ENCODE measurements around the gene PAQR3. TPM values are rescaled to one million over a fixed set of nuclear protein-coding genes. Genes with fewer than 3 reads are reported as not detected.

The PAQR3 gene
- 20.1 TPM for polyA plus RNA-seq (2013, experiment 1 of 2)
- polyA plus RNA-seq (2013, experiment 2 of 2): 21.6 TPM

- H3K9me3 ChIP-seq (ENCODE audit: insufficient read depth, low read depth, low read length): no peaks in the 10 kb centered on the region
- peaks cover 12% of the 10 kb centered on the region; the same call in 1 of the 2 replicates for H3K36me3 ChIP-seq (ENCODE audit: insufficient read depth, low read length)
- peak within 1 kb of the TSS; percentile 96 for H3K4me3 ChIP-seq (ENCODE audit: low read length)
- under 1% methylated on average over 77 of the region's 77 CpGs for WGBS
- H3K27ac ChIP-seq (ENCODE audit: low read depth, low read length): peak within 1 kb of the TSS; percentile 54
- peak within 1 kb of the TSS; percentile 81 for H3K9ac ChIP-seq (ENCODE audit: low read depth, low read length)
- H3K4me1 ChIP-seq (ENCODE audit: insufficient read depth, low read length): peaks cover 31% of the 10 kb centered on the region
- peaks cover 14% of the 10 kb centered on the region; the same call in 1 of the 2 replicates for H3K27me3 ChIP-seq (ENCODE audit: insufficient read depth, low read length)
Measured at GRCh38 chr4:78938868-78939666, at the start of gene PAQR3. Gene PAQR3 (minus strand): TSS chr4:78939438. CDS start chr4:78939224, 214 bp downstream.

DNA sequence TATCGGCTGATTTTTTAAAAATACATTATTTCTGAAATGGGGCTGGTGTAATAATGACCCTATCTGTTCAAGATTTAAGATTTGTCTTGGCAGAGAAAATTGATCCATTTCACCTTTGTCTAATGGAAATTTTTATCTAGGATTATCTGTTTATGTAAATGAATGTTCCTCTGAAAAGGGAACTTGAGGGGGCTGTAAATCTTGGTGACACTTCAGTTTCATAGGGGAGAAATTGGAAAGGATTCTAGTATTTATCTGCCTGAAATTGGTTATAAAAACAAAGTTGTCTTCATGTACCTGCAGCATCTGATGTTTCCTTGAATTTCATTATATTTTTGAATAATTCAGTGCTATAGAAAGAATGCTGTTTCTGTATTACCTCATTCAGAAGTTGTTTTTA is 48.4 kb upstream of the PAQR3 start:
- H3K9ac ChIP-seq (ENCODE audit: low read depth, low read length): no peak overlapping the region
- no peak overlapping the region for H3K27ac ChIP-seq (ENCODE audit: low read depth, low read length)
- 94% methylated on average over 1 of the region's 1 CpG for WGBS
- H3K4me3 ChIP-seq (ENCODE audit: low read length): no peak overlapping the region
- H3K9me3 ChIP-seq (ENCODE audit: insufficient read depth, low read depth, low read length): peaks cover 4% of the 10 kb centered on the region
- H3K4me1 ChIP-seq (ENCODE audit: insufficient read depth, low read length): no peaks in the 10 kb centered on the region
- H3K27me3 ChIP-seq (ENCODE audit: insufficient read depth, low read length): no peaks in the 10 kb centered on the region
- H3K36me3 ChIP-seq (ENCODE audit: insufficient read depth, low read length): no peaks in the 10 kb centered on the region

- WGBS: 89% methylated on average over 2 of the region's 2 CpGs
- Histone ChIP-seq H3K9me3 (ENCODE audit: insufficient read depth, low read depth, low read length) (peaks cover 9% of the 10 kb centered on the region), H3K36me3 (ENCODE audit: insufficient read depth, low read length) (no peaks in the 10 kb centered on the region), H3K4me1 (ENCODE audit: insufficient read depth, low read length) (no peaks in the 10 kb centered on the region), H3K27ac (ENCODE audit: low read depth, low read length) (no peak overlapping the region), H3K4me3 (ENCODE audit: low read length) (no peak overlapping the region), H3K9ac (ENCODE audit: low read depth, low read length) (no peak overlapping the region), H3K27me3 (ENCODE audit: insufficient read depth, low read length) (no peaks in the 10 kb centered on the region)
Measured at GRCh38 chr4:78984593-78984992, 45.4 kb upstream of the PAQR3 start.

GRCh38 chr4:78975865-78976264 is 36.6 kb upstream of the PAQR3 start:
- Histone ChIP-seq H3K27ac (ENCODE audit: low read depth, low read length) (no peak overlapping the region), H3K36me3 (ENCODE audit: insufficient read depth, low read length) (no peaks in the 10 kb centered on the region), H3K27me3 (ENCODE audit: insufficient read depth, low read length) (no peaks in the 10 kb centered on the region), H3K4me3 (ENCODE audit: low read length) (no peak overlapping the region), H3K9ac (ENCODE audit: low read depth, low read length) (no peak overlapping the region), H3K4me1 (ENCODE audit: insufficient read depth, low read length) (no peaks in the 10 kb centered on the region), H3K9me3 (ENCODE audit: insufficient read depth, low read depth, low read length) (no peaks in the 10 kb centered on the region)
- WGBS: 97% methylated on average over 2 of the region's 2 CpGs

DNA sequence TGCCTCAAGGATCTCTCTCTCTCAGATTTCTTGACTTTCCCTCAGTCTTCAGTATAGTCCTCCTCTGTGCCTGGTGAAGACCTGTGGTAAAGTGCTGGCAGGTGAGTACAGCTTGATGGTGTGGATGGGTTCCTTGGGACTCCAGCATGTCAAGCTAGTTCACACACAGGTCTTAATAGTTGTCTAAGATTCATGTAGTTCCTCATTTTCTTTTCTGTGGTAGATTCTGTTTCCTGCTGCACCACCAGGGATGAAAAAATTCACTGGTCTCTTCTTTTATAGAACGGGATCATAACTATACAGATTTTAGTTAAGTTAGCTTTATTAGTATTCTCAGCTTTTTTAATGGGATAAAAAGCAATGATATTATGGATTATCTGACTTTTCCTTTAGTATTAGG is 32.5 kb upstream of the PAQR3 start:
- H3K9ac ChIP-seq (ENCODE audit: low read depth, low read length): no peak overlapping the region
- H3K27me3 ChIP-seq (ENCODE audit: insufficient read depth, low read length): no peaks in the 10 kb centered on the region
- no peak overlapping the region for H3K27ac ChIP-seq (ENCODE audit: low read depth, low read length)
- no peaks in the 10 kb centered on the region for H3K36me3 ChIP-seq (ENCODE audit: insufficient read depth, low read length)
- WGBS: no CpG with 5 or more reads among the region's 1 CpG
- H3K9me3 ChIP-seq (ENCODE audit: insufficient read depth, low read depth, low read length): no peaks in the 10 kb centered on the region
- H3K4me1 ChIP-seq (ENCODE audit: insufficient read depth, low read length): no peaks in the 10 kb centered on the region
- no peak overlapping the region for H3K4me3 ChIP-seq (ENCODE audit: low read length)

DNA sequence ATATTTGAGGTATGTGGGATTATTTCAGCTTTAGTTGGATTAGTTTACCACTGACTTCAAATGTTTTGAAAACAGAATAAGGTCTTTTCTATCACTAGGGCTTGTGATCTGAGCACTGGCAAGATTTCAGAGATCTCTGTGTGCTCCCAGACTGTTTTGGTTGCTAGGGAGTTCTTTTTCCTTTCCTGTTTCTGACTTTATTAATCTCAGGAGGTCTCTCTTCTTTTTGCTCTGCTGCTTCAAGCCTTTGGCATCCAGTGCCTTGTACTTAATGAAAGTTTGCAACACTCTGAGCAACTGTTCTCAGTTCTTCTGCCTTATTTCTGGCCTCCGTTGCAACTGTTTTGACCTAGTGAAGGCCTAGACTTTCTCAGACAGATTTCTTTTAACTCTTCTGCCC is 32.1 kb upstream of the PAQR3 start:
- no peak overlapping the region for H3K4me3 ChIP-seq (ENCODE audit: low read length)
- 92% methylated on average over 1 of the region's 1 CpG for WGBS
- no peaks in the 10 kb centered on the region for H3K27me3 ChIP-seq (ENCODE audit: insufficient read depth, low read length)
- no peaks in the 10 kb centered on the region for H3K9me3 ChIP-seq (ENCODE audit: insufficient read depth, low read depth, low read length)
- H3K9ac ChIP-seq (ENCODE audit: low read depth, low read length): no peak overlapping the region
- H3K36me3 ChIP-seq (ENCODE audit: insufficient read depth, low read length): no peaks in the 10 kb centered on the region
- no peak overlapping the region for H3K27ac ChIP-seq (ENCODE audit: low read depth, low read length)
- no peaks in the 10 kb centered on the region for H3K4me1 ChIP-seq (ENCODE audit: insufficient read depth, low read length)

- no peak overlapping the region for H3K9ac ChIP-seq (ENCODE audit: low read depth, low read length)
- H3K4me1 ChIP-seq (ENCODE audit: insufficient read depth, low read length): no peaks in the 10 kb centered on the region
- H3K36me3 ChIP-seq (ENCODE audit: insufficient read depth, low read length): no peaks in the 10 kb centered on the region
- H3K27ac ChIP-seq (ENCODE audit: low read depth, low read length): no peak overlapping the region
- WGBS: 85% methylated on average over 2 of the region's 2 CpGs
- 0 out of 2 replicates have a peak, but pooled peaks cover 3% of the 10 kb centered on the region for H3K9me3 ChIP-seq (ENCODE audit: insufficient read depth, low read depth, low read length)
- H3K27me3 ChIP-seq (ENCODE audit: insufficient read depth, low read length): no peaks in the 10 kb centered on the region
- H3K4me3 ChIP-seq (ENCODE audit: low read length): no peak overlapping the region
Measured at GRCh38 chr4:78962597-78963115, 23.4 kb upstream of the PAQR3 start.

DNA sequence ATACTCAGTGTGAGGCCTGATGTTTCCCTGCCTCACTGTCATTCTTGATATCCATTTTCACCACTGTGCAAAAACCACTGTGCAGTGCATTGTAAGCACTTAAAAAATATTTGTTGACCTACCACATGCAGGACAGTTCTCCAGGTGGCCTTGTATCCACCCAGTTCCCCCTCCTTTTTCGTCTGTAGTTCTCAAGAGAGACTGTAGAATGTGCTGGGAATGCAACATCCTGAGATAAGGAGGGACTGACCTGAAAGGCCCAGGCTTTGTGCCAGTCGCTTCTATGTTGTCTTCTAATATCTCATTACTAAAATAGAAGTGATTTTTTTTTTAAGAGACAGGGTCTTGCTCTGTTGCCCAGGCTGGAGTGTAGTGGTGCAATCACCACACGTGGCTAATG is 21.7 kb upstream of the PAQR3 start:
- H3K4me3 ChIP-seq (ENCODE audit: low read length): no peak overlapping the region
- H3K9me3 ChIP-seq (ENCODE audit: insufficient read depth, low read depth, low read length): 0 out of 2 replicates have a peak, but pooled peaks cover 3% of the 10 kb centered on the region
- H3K4me1 ChIP-seq (ENCODE audit: insufficient read depth, low read length): no peaks in the 10 kb centered on the region
- no peak overlapping the region for H3K9ac ChIP-seq (ENCODE audit: low read depth, low read length)
- H3K36me3 ChIP-seq (ENCODE audit: insufficient read depth, low read length): no peaks in the 10 kb centered on the region
- no peaks in the 10 kb centered on the region for H3K27me3 ChIP-seq (ENCODE audit: insufficient read depth, low read length)
- no peak overlapping the region for H3K27ac ChIP-seq (ENCODE audit: low read depth, low read length)
- 85% methylated on average over 2 of the region's 3 CpGs for WGBS

GRCh38 chr4:78956975-78957374 is 17.7 kb upstream of the PAQR3 start:
- H3K27ac ChIP-seq (ENCODE audit: low read depth, low read length): no peak overlapping the region
- H3K27me3 ChIP-seq (ENCODE audit: insufficient read depth, low read length): no peaks in the 10 kb centered on the region
- H3K4me3 ChIP-seq (ENCODE audit: low read length): no peak overlapping the region
- no peaks in the 10 kb centered on the region for H3K36me3 ChIP-seq (ENCODE audit: insufficient read depth, low read length)
- 85% methylated on average over 3 of the region's 5 CpGs for WGBS
- no peaks in the 10 kb centered on the region for H3K9me3 ChIP-seq (ENCODE audit: insufficient read depth, low read depth, low read length)
- no peak overlapping the region for H3K9ac ChIP-seq (ENCODE audit: low read depth, low read length)
- H3K4me1 ChIP-seq (ENCODE audit: insufficient read depth, low read length): no peaks in the 10 kb centered on the region

DNA sequence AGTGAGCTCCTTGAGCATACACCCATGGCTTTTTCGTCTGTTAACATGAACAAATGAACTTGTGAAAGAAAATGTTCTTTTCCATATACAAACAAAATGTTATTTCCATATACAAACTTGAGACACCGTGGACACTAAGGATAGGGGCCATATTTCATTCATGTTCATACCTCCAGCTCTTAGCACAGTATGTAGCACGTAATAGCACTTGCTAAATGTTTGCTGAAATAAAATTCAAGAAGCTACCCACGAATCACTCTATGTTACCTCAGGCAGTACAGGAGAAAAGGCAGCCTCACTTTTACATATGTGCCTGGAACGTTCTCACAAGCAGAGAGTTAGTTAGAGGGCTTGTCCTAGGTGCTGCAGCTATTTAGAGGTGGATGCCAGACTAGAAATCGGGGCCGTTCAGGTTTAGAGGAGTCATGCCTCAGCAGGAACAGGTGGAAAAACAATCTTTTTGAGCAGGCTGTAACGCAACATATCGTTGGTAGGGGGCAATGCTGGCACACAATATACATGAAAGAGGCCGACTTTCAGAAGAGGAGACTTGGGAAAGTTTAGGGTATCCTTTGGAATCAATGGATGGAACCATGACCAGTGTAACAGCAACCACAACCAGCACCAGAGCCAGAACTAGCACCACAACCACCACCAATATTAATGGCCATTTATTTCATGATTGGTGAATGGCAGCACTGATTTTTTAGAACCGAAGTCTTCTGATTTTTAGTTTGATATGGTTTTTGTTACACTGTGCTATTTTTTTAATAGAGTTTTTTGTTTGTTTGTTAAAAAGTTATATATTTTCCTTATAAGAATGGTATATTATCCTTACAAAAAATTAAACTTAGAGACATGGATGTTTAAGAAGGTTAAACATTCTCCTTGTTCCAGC is 14.8 kb upstream of the PAQR3 start:
- H3K36me3 ChIP-seq (ENCODE audit: insufficient read depth, low read length): no peaks in the 10 kb centered on the region
- H3K9ac ChIP-seq (ENCODE audit: low read depth, low read length): no peak overlapping the region
- H3K4me1 ChIP-seq (ENCODE audit: insufficient read depth, low read length): no peaks in the 10 kb centered on the region
- no peaks in the 10 kb centered on the region for H3K9me3 ChIP-seq (ENCODE audit: insufficient read depth, low read depth, low read length)
- no peaks in the 10 kb centered on the region for H3K27me3 ChIP-seq (ENCODE audit: insufficient read depth, low read length)
- no peak overlapping the region for H3K27ac ChIP-seq (ENCODE audit: low read depth, low read length)
- WGBS: 54% methylated on average over 11 of the region's 11 CpGs
- H3K4me3 ChIP-seq (ENCODE audit: low read length): no peak overlapping the region

GRCh38 chr4:78953231-78953630 is 14.0 kb upstream of the PAQR3 start:
- Histone ChIP-seq H3K4me3 (ENCODE audit: low read length) (no peak overlapping the region), H3K9me3 (ENCODE audit: insufficient read depth, low read depth, low read length) (no peaks in the 10 kb centered on the region), H3K27ac (ENCODE audit: low read depth, low read length) (no peak overlapping the region), H3K36me3 (ENCODE audit: insufficient read depth, low read length) (no peaks in the 10 kb centered on the region), H3K4me1 (ENCODE audit: insufficient read depth, low read length) (no peaks in the 10 kb centered on the region), H3K27me3 (ENCODE audit: insufficient read depth, low read length) (no peaks in the 10 kb centered on the region), H3K9ac (ENCODE audit: low read depth, low read length) (no peak overlapping the region)
- 92% methylated on average over 5 of the region's 5 CpGs for WGBS
